ENCODE data around the gene CALR3.

Gene CALR3

DNA sequence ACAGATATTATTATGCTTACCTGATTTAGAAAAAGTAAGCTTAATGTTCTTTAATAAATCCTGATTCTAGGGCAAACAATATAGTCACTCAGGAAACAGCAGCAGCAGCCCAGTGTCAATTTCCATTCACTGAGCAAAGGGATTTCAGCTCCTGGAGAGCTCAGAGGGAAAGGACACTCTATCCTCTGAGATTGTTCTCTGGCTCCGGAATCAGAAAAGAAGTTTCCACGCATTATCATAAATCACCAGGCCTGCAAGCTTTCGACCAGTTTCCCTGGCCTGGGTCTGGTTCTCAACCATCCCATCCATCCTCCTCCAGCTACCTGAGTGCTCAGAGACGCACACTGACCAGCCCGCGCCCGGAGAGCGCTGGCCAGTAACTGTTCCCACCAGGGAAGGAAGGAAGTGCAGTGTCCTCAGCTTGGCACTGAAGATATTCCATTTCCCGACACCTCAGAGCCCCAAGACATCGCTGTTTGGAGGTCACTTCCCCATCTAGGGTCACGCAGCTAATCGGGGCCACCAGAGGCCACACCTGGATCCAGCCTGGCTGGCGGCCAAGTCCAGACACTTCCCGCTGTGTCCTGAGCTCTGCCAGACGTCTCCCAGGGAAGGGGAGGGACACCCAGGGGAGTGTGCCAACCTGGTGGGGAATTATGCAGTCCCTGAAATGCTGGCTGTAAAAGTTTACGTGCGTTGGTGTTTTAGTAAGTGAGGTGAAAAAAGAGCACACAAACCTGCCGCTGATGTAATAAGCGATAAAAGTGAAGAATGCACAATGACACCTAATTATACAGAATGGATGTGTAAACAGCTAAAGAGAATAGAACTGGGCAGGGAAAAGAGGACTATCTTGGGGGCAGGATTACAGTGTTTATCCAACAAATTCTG is 53.3 kb downstream of the CALR3 start:
- DNase-seq, result peak; percentile 44
- Histone ChIP-seq H3K36me3 (peaks cover 17% of the 10 kb centered on the region; the same call in 1 of the 2 replicates), H3K27me3 (no peaks in the 10 kb centered on the region), H3K4me1 (peaks cover 24% of the 10 kb centered on the region), H3K4me3 (ENCODE audit: low read depth, low read length) (no peak overlapping the region), H3K9me3 (no peaks in the 10 kb centered on the region)
- TF ChIP-seq, protein P1, sequence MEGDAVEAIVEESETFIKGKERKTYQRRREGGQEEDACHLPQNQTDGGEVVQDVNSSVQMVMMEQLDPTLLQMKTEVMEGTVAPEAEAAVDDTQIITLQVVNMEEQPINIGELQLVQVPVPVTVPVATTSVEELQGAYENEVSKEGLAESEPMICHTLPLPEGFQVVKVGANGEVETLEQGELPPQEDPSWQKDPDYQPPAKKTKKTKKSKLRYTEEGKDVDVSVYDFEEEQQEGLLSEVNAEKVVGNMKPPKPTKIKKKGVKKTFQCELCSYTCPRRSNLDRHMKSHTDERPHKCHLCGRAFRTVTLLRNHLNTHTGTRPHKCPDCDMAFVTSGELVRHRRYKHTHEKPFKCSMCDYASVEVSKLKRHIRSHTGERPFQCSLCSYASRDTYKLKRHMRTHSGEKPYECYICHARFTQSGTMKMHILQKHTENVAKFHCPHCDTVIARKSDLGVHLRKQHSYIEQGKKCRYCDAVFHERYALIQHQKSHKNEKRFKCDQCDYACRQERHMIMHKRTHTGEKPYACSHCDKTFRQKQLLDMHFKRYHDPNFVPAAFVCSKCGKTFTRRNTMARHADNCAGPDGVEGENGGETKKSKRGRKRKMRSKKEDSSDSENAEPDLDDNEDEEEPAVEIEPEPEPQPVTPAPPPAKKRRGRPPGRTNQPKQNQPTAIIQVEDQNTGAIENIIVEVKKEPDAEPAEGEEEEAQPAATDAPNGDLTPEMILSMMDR (IDR thresholded peaks at IDR 0.05; ENCODE audit: low read depth, low read length), result no peak

GRCh38 chr19:16441661-16442162 is 54.3 kb downstream of the CALR3 start:
- Histone ChIP-seq H3K9me3 (no peaks in the 10 kb centered on the region), H3K4me1 (peaks cover 24% of the 10 kb centered on the region), H3K4me3 (ENCODE audit: low read depth, low read length) (no peak overlapping the region), H3K27me3 (no peaks in the 10 kb centered on the region), H3K36me3 (peaks cover 19% of the 10 kb centered on the region; the same call in 1 of the 2 replicates)
- TF ChIP-seq, protein P1 (IDR thresholded peaks at IDR 0.05; ENCODE audit: low read depth, low read length), result peak; percentile 74
- DNase-seq, result peak; percentile 67

GRCh38 chr19:16436780-16437332 is 59.1 kb downstream of the CALR3 start:
- peaks cover 39% of the 10 kb centered on the region for H3K36me3 ChIP-seq
- peaks cover 2% of the 10 kb centered on the region for H3K4me1 ChIP-seq
- H3K27me3 ChIP-seq, result no peaks in the 10 kb centered on the region
- DNase-seq, result no peak
- H3K9me3 ChIP-seq, result no peaks in the 10 kb centered on the region
- TF ChIP-seq, protein P1 (IDR thresholded peaks at IDR 0.05; ENCODE audit: low read depth, low read length), result no peak
- no peak overlapping the region for H3K4me3 ChIP-seq (ENCODE audit: low read depth, low read length)

- Histone ChIP-seq H3K4me1 (no peaks in the 10 kb centered on the region), H3K36me3 (peaks cover 41% of the 10 kb centered on the region), H3K4me3 (ENCODE audit: low read depth, low read length) (no peak overlapping the region), H3K9me3 (no peaks in the 10 kb centered on the region), H3K27me3 (no peaks in the 10 kb centered on the region)
- TF ChIP-seq, protein P1 (IDR thresholded peaks at IDR 0.05; ENCODE audit: low read depth, low read length), result no peak
- DNase-seq, result no peak
Observed at GRCh38 chr19:16435999-16436650, 59.8 kb downstream of the CALR3 start.

DNA sequence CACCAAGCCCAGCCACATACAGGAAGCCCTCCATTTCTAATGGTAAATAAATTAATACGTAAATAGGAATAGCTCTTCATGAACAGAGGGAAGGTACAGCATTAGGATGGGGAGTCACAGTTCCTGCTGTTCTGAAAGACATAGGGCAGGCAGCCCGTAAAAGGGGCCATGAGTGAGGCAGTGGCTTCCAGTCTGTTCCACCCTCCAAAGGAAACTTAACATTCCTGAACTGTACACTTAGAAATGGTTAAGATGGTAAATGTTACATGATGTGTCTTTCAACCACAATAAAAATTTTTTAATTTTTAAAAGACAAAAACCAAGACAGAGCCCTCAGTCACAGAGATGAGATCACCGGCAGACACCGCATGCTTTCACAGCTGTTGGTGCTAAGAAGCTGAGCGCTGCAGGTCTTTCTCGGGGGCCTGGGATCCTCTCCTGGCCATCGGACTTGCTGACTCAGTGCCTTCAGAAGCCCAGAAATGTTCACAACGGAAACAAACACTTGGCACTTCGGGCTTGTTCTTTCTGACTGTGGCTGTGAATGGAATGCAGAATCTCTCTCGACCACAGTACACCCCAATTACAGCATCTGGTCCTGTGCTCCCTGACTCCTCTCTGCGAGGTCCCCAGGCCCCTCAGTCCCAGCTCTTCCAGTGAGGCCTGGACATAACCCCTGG is 60.6 kb downstream of the CALR3 start:
- DNase-seq, result no peak
- Histone ChIP-seq H3K9me3 (no peaks in the 10 kb centered on the region), H3K4me1 (no peaks in the 10 kb centered on the region), H3K4me3 (ENCODE audit: low read depth, low read length) (no peak overlapping the region), H3K36me3 (peaks cover 40% of the 10 kb centered on the region), H3K27me3 (no peaks in the 10 kb centered on the region)
- TF ChIP-seq, protein P1 (IDR thresholded peaks at IDR 0.05; ENCODE audit: low read depth, low read length), result no peak
